Neural progenitor cell (in vitro differentiated cells): Measurements from ENCODE around the gene SMARCD3. TPM values are rescaled to one million over a fixed set of nuclear protein-coding genes. Genes with fewer than 3 reads are reported as not detected.

Experiments used
- DNase-seq: peaks from one replicate; pipeline ENCODE4 v3.0.0-alpha.2; 2016; ENCODE audit warnings: low spot score
- H2AFZ ChIP-seq: fragments of 200-600 bp; sonication (generic); replicated peaks from 2 replicates; pipeline ENCODE4 v1.6.1; 2016; ENCODE audit warnings: antibody characterized with exemption
- H3F3A ChIP-seq: fragments of 200-600 bp; sonication (generic); 2 replicates; pipeline ENCODE4 v1.6.1; 2016; ENCODE audit warnings: antibody characterized with exemption, low read depth
- H3K27ac ChIP-seq: fragments of 200-600 bp; sonication (generic); 2 replicates; pipeline ENCODE4 v1.5.1; 2016; ENCODE audit warnings: mild to moderate bottlenecking
- H3K27me3 ChIP-seq: fragments of 200-600 bp; sonication (generic); 2 replicates; pipeline ENCODE4 v1.6.1; 2016; ENCODE audit warnings: mild to moderate bottlenecking, moderate library complexity
- H3K36me3 ChIP-seq: fragments of 200-600 bp; sonication (generic); 2 replicates; pipeline ENCODE4 v1.5.1; 2016
- H3K4me1 ChIP-seq: fragments of 200-600 bp; sonication (generic); 2 replicates; pipeline ENCODE4 v1.6.1; 2016; ENCODE audit warnings: mixed run types
- H3K4me2 ChIP-seq: fragments of 200-600 bp; sonication (generic); 2 replicates; pipeline ENCODE4 v1.6.1; 2016
- H3K4me3 ChIP-seq: fragments of 200-600 bp; sonication (generic); 2 replicates; pipeline ENCODE4 v1.5.1; 2016
- H3K79me2 ChIP-seq: fragments of 200-600 bp; sonication (generic); 2 replicates; pipeline ENCODE4 v1.6.1; 2016; ENCODE audit warnings: low read depth
- H3K9ac ChIP-seq: fragments of 200-600 bp; sonication (generic); 2 replicates; pipeline ENCODE4 v1.6.1; 2016
- H3K9me3 ChIP-seq: fragments of 200-600 bp; sonication (generic); 2 replicates; pipeline ENCODE4 v1.5.1; 2016; ENCODE audit warnings: low read depth
- H4K20me1 ChIP-seq: fragments of 200-600 bp; sonication (generic); 2 replicates; pipeline ENCODE4 v1.6.1; 2016; ENCODE audit warnings: low read depth
- H3K27ac Mint-ChIP-seq: 3 replicates; pipeline ENCODE4 v1.8.0; 2021; ENCODE audit warnings: mixed read lengths
- H3K27me3 Mint-ChIP-seq: 2 replicates; pipeline ENCODE4 v1.8.0; 2022; ENCODE audit warnings: low read depth, mild to moderate bottlenecking, inconsistent platforms, moderate library complexity, mixed read lengths; ENCODE audit not compliant: insufficient read depth
- H3K36me3 Mint-ChIP-seq: 3 replicates; pipeline ENCODE4 v1.8.0; 2021; ENCODE audit warnings: mixed read lengths
- H3K4me1 Mint-ChIP-seq: 3 replicates; pipeline ENCODE4 v1.8.0; 2021; ENCODE audit warnings: mixed read lengths
- H3K4me3 Mint-ChIP-seq: 3 replicates; pipeline ENCODE4 v1.8.0; 2021; ENCODE audit warnings: mild to moderate bottlenecking, moderate library complexity, mixed read lengths
- H3K9me3 Mint-ChIP-seq: 3 replicates; pipeline ENCODE4 v1.8.0; 2020; ENCODE audit warnings: mixed read lengths
- EZH2 ChIP-seq: fragments of 200-600 bp; sonication (generic); IDR thresholded peaks from 2 replicates; pipeline ENCODE4 v1.6.1; 2017; ENCODE audit warnings: antibody characterized with exemption, mild to moderate bottlenecking, moderate library complexity
- EZH2phosphoT487 ChIP-seq: fragments of 200-600 bp; sonication (generic); IDR thresholded peaks from 2 replicates; pipeline ENCODE4 v1.6.1; 2017; ENCODE audit warnings: antibody characterized with exemption
- total RNA-seq: library from RNA; depleted of rRNA; stranded (reverse); fragments of >200 nt; gene quantifications from 2 replicates; pipeline ENCODE4 v1.2.3, GENCODE V29; 2015; ENCODE audit warnings: low replicate concordance
- TF ChIP-seq, protein P1 (sequence below): fragments of 200-600 bp; sonication (generic); IDR thresholded peaks from 2 replicates; pipeline ENCODE4 v1.5.1; 2017; ENCODE audit warnings: antibody characterized with exemption, mild to moderate bottlenecking

SMARCD3 gene
- total RNA-seq, 1 donor from 2014 or later, result 11.0 TPM

DNA sequence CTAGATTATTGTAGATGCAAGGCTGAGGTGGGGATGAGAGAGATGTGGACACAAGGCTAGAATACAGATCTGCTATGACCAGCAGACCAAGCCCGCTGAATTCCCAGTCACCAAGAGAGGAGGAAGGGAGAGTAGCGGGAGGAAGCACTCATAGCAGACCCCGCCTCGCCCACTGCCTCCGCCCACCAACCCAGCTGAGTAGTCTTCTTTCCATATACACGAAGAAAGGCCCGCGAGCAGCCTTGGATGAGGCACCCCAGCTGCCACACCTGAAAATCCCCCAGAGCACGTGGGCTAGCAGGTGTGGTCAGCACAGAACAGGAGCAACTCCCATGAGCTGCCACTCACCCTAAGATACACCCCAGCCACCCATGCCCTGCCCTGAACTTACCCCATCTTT lies 30.3 kb downstream of the SMARCD3 start:
- no peaks in the 10 kb centered on the region for H3K79me2 ChIP-seq
- H3K27ac Mint-ChIP-seq, result no peak overlapping the region
- DNase-seq, result no peak
- H3K9me3 ChIP-seq, result no peaks in the 10 kb centered on the region
- no peak overlapping the region for H3K4me2 ChIP-seq
- H3K36me3 Mint-ChIP-seq, result peaks cover 25% of the 10 kb centered on the region
- H3K27me3 Mint-ChIP-seq, result peaks cover 3% of the 10 kb centered on the region
- no peaks in the 10 kb centered on the region for H3F3A ChIP-seq
- no peak overlapping the region for H3K27ac ChIP-seq
- no peak overlapping the region for H3K4me3 ChIP-seq
- H3K9ac ChIP-seq, result no peak overlapping the region
- H4K20me1 ChIP-seq, result no peaks in the 10 kb centered on the region
- H3K27me3 ChIP-seq, result no peaks in the 10 kb centered on the region
- no peaks in the 10 kb centered on the region for H3K36me3 ChIP-seq
- no peaks in the 10 kb centered on the region for H3K9me3 Mint-ChIP-seq
- H3K4me3 Mint-ChIP-seq, result no peak overlapping the region
- no peak overlapping the region for H2AFZ ChIP-seq
- TF ChIP-seq EZH2 (no peak), EZH2phosphoT487 (no peak)
- TF ChIP-seq, protein P1, sequence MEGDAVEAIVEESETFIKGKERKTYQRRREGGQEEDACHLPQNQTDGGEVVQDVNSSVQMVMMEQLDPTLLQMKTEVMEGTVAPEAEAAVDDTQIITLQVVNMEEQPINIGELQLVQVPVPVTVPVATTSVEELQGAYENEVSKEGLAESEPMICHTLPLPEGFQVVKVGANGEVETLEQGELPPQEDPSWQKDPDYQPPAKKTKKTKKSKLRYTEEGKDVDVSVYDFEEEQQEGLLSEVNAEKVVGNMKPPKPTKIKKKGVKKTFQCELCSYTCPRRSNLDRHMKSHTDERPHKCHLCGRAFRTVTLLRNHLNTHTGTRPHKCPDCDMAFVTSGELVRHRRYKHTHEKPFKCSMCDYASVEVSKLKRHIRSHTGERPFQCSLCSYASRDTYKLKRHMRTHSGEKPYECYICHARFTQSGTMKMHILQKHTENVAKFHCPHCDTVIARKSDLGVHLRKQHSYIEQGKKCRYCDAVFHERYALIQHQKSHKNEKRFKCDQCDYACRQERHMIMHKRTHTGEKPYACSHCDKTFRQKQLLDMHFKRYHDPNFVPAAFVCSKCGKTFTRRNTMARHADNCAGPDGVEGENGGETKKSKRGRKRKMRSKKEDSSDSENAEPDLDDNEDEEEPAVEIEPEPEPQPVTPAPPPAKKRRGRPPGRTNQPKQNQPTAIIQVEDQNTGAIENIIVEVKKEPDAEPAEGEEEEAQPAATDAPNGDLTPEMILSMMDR, result no peak
- no peaks in the 10 kb centered on the region for H3K4me1 ChIP-seq
- peaks cover 2% of the 10 kb centered on the region for H3K4me1 Mint-ChIP-seq

DNA sequence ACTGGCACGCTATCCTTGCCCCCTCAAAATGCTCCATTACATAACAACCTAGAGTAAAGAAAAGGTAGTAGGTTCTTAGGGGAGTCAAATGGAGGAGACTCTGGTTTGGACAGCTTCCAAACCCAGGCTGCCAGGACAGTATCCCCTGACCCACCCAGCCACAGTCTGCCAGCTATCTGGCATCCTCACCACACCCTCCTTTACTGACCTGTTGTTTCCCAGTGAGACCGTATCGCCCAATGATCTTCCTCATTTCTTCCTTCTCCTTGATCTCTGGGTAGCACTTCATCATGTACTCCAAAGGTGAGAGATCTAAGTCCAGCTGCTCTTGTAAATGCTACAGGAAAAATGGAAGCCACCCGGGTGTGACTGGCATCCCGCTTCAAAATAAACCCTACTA lies 33.1 kb downstream of the SMARCD3 start:
- Mint-ChIP-seq H3K27me3 (peaks cover 3% of the 10 kb centered on the region), H3K4me1 (peaks cover 2% of the 10 kb centered on the region), H3K9me3 (no peaks in the 10 kb centered on the region), H3K36me3 (peaks cover 26% of the 10 kb centered on the region), H3K27ac (no peak overlapping the region), H3K4me3 (no peak overlapping the region)
- H4K20me1 ChIP-seq, result peaks cover 7% of the 10 kb centered on the region
- no peaks in the 10 kb centered on the region for H3K9me3 ChIP-seq
- no peak overlapping the region for H3K4me2 ChIP-seq
- H3K79me2 ChIP-seq, result no peaks in the 10 kb centered on the region
- TF ChIP-seq EZH2, result no peak
- TF ChIP-seq EZH2phosphoT487, result no peak
- TF ChIP-seq, protein P1, result no peak
- H3K4me1 ChIP-seq, result peaks cover 8% of the 10 kb centered on the region
- H3K27ac ChIP-seq, result no peak overlapping the region
- no peaks in the 10 kb centered on the region for H3K27me3 ChIP-seq
- peaks cover 15% of the 10 kb centered on the region for H3F3A ChIP-seq
- no peaks in the 10 kb centered on the region for H3K36me3 ChIP-seq
- no peak overlapping the region for H3K4me3 ChIP-seq
- no peak overlapping the region for H2AFZ ChIP-seq
- H3K9ac ChIP-seq, result no peak overlapping the region
- DNase-seq, result no peak

DNA sequence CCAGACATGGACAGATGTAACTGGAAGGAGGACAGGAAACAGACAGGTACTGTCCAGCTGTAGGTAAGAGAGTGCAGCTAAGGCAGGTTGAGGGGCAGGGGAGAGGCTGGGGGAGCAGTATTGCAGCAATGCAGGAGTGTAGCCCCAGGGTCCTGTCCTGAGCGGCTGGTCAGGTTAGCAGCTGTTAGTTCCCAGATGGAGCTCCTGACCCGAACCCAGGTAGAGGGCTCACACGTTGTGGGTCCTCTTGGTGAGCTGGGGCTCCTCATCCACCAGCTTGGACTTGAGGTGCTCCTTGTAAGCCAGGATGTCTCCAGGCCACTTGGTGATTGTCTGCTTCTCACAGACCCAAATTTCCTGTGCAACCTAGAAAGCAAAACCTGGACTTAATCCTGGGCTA lies 34.7 kb downstream of the SMARCD3 start:
- Mint-ChIP-seq H3K27me3 (peaks cover 3% of the 10 kb centered on the region), H3K4me3 (no peak overlapping the region), H3K27ac (no peak overlapping the region), H3K4me1 (peaks cover 2% of the 10 kb centered on the region), H3K36me3 (peaks cover 22% of the 10 kb centered on the region), H3K9me3 (no peaks in the 10 kb centered on the region)
- TF ChIP-seq EZH2 (no peak), EZH2phosphoT487 (no peak)
- TF ChIP-seq, protein P1, result no peak
- Histone ChIP-seq H3K36me3 (no peaks in the 10 kb centered on the region), H2AFZ (no peak overlapping the region), H3K4me1 (peaks cover 18% of the 10 kb centered on the region), H3K9me3 (no peaks in the 10 kb centered on the region), H3K79me2 (no peaks in the 10 kb centered on the region), H4K20me1 (peaks cover 7% of the 10 kb centered on the region), H3K4me3 (no peak overlapping the region), H3K27me3 (no peaks in the 10 kb centered on the region), H3K27ac (no peak overlapping the region), H3F3A (peaks cover 16% of the 10 kb centered on the region), H3K9ac (no peak overlapping the region), H3K4me2 (no peak overlapping the region)
- no peak for DNase-seq
